SK-N-DZ (cell line): ENCODE measurements around the gene MRPL12.

Experiments
- DNase-seq: peaks from one replicate; pipeline ENCODE4 v3.0.0-alpha.2; 2015; ENCODE audit warnings: low spot score

The MRPL12 gene

DNA sequence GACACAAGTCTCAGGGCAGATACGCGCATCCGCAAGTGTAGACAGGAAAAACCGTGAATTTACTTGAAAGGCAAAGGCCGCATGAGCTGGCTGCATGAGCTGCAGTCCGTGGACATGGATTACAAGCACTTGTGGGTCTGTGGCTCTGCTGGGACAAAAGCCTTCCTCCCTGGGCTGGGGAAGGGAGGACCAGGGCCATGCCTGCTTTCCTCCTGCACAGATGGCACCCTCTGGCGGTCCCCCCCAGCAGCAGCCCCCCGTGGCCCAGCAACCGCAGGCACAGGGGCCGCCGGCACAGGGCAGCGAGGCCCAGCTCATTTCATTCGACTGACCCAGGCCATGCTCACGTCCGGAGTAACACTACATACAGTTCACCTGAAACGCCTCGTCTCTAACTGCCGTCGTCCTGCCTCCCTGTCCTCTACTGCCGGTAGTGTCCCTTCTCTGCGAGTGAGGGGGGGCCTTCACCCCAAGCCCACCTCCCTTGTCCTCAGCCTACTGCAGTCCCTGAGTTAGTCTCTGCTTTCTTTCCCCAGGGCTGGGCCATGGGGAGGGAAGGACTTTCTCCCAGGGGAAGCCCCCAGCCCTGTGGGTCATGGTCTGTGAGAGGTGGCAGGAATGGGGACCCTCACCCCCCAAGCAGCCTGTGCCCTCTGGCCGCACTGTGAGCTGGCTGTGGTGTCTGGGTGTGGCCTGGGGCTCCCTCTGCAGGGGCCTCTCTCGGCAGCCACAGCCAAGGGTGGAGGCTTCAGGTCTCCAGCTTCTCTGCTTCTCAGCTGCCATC lies 1.7 kb upstream of the MRPL12 start:
- DNase-seq = no peak

DNA sequence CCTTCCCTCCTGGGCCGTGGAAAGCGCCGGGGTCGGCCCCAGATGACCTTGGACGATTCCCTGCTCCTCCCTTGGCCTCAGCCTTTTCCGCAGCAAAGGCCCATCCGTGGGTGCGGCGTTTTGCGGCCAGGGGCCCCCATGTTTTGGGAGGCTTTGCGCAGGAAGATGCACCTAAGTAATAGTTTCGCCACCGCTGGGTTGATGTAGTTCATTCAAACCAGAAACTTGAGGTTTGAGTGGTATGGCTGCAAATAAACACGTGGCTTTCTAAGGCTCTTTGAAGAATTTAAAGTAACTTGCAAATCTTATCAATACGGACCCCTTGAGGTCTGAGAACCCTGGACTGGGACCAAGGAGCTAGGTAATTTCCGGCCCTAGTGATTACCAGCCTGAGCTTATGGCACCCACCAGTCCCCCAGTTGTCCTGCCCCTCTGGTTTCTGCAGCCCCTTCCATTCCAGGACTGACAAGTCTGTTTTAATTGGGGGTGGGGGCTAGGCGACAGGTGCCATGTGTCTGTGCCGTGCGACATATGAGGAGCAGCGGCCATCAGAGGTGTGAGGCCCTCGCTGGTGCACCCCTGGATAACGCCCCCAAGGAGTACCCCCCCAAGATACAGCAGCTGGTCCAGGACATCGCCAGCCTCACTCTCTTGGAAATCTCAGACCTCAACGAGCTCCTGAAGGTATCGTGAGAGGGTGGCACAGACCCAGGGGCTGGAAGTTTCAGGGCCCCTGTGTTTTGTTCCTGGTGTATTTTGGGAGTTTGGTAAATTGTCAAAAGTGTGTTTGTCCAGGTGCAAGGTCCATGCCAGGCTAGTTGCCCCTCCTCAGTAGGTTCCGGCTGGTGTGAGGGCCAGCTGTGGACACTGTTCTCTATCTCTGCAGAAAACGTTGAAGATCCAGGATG lies 834 bp downstream of the MRPL12 start:
- no peak for DNase-seq

DNA sequence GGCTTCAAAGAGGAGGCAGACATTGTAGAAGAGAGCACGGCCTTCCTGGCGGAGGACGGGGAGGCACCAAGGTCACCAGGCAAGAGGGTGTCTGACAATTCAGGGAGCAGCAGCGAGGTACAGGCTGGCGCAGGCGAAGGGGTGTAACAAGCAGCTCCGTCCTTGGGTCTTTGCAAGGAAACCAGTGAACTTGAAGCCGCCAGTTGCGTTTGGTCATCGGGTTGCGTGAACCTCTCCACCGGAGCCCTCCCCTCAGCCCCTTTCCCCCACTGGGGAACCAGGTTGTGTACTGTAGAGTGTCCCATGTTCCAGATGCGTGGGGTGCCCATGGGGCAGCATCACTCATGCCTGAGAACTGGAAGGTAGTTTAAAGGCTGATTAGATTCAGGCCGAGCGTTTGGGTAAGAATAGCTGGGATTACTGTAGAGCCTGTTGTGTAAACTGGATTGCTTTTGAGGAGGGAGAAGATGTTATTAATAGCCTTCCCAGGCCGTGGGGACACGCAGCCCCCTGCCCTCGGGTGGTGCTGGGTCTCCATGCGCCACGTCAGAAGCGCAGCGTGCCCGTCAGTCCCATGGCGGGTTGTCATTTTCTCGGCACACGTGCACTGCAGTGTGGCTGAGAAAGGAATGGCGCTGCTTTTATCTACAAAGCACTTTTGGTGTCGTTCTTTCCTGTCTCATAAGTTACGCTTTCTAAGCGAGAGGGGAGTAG lies 2.5 kb downstream of the MRPL12 start:
- DNase-seq = no peak

DNA sequence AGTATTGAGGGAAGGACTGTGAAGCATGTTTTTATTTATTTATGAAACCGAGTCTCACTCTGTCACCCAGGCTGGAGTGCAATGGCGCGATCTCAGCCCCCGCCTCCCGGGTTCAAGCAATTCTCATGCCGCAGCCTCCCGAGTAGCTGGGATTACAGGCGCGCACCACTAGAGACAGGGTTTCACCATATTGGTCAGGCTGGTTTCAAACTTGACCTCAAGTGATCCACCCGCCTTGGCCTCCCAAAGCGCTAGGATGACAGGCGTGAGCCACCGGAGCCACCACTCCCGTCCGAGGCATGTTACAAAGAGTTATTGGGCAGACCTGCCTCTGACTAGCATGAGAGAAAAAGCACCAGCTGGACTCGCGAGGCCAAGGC lies 3.1 kb downstream of the MRPL12 start:
- no peak for DNase-seq

DNA sequence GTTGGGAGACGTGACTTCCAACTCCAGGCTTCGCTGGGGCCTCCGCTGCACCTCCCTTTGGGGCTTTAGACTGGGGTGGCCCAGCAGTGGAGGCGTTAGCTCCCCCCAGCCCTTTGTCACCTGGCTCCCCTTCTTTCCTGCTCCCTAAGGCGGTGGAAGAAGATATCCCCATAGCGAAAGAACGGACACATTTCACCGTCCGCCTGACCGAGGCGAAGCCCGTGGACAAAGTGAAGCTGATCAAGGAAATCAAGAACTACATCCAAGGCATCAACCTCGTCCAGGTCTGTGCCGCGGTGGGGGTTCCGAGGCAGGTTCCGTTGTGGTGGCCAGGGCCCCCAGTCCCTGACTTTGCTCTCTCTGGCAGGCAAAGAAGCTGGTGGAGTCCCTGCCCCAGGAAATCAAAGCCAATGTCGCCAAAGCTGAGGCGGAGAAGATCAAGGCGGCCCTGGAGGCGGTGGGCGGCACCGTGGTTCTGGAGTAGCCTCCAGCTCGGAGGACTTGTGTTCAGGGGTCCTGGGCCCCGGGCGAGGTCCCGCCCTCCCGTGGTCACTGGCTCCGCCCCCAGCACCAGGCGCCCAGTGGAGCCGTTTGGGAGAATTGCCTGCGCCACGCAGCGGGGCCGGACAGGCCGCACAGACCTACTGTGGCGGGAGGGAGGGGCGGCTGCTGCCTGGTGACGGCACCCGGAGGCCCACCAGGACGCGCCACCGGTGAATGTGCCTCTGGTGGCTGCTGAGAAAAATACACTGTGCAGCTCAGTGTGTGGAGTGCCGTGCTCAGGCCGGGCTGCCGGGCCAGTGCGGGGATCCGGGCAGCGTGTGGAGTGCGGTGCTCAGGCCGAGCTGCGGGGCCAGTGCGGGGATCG lies 3.8 kb downstream of the MRPL12 start:
- no peak for DNase-seq

DNA sequence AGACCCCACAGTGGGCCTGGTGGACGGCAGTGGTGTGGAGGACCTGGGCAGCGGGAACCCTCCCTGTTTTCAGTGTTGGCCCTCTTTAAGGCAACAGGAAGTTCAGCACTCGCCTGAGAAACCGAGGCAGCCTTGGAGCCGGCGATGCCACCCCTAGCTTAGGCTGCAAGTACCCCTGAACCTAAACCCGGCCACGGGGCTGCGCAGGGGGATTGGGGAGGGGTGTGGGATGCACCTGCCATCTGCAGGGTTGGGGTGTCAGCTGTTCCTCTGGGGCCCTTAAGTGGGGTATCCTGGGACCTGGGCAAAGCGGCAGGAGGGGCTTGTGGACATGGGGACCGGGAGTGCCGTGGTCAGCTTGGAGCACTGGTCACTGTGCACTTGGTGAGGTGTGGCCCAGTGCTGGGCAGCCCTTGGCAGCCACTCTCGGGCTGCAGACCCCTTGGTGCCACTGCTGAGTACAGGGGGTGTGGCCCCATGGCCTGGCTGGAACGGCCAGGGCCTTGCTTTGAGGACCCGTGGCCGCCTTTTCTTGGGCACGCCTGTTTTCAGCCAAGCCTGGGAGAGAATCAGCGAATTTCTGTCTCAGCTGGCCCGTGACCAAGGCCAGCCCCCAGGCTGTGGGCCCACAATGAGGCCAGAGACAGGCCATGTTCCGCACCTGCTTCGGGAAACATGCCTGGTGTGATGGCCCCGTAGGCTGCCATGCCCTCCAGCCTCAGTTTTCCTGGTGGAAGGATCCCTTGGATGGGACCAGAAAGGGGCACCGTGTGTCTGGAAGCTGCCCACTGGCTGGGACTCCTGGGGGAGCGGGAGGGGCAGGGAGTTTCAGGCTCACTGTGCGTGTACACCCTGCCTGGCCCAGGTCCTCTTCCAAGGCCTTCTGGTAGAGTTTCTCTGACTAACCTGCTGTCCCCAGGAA lies 4.8 kb downstream of the MRPL12 start:
- no peak for DNase-seq

DNA sequence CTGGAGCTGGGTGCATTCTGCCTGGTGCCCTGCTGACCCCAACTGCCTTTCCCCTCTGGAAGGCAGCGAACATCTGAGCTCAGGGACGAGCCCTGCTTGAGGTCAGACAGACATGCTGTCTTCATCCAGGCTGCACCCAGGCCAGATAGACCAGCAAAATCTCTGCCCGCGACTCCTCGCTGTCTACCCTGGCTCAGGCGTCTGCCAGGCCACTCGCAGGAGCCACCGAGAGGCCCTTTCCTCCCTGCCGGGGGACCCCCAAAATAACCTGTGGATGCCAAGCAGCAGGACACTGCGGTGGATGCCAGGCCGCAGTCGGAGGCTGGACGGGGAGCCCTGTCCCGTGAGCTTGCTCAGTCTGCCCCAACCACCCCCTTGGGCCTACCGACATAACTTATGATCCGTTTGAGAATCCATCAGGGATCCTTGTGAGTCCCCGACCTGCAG lies 5.6 kb downstream of the MRPL12 start:
- no peak for DNase-seq

DNA sequence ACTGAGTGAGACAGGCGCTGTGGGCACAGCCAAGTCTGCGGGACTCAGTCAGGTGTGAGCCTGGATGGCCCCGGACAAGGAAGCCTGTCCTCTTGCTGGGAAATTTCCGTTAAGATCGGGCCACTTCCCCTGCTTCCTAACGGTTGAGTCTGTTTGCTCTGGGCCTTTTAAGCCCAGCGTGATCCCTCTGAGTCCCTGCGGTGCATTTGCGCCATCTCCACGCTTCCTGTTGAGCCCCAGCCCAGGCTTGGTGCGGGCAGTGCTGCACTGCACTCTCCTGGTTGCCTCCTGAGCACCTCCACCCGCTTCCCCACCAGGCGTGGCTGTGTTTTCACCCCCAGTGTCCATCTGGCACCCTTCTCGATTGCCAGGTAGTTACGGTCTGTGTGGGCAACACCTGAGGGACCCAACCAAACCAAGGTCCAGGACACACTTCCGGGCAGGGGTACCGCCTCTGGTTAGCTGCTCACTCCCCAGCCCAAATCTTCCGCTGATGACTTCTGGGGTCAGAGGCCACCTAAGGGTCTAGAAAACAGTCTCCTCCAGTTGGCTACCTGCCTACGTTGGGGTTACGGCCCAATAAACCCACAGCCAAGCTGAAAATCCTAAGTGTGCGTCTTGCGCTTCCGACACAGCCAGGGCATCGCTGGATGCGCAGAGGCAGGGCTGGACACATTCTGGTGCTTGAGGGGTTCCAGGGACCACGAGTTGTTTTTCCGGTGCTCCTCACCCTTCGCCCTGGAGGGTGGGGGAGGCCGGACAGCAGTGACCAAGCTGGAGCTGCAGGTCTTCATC lies 7.5 kb downstream of the MRPL12 start:
- no peak for DNase-seq

DNA sequence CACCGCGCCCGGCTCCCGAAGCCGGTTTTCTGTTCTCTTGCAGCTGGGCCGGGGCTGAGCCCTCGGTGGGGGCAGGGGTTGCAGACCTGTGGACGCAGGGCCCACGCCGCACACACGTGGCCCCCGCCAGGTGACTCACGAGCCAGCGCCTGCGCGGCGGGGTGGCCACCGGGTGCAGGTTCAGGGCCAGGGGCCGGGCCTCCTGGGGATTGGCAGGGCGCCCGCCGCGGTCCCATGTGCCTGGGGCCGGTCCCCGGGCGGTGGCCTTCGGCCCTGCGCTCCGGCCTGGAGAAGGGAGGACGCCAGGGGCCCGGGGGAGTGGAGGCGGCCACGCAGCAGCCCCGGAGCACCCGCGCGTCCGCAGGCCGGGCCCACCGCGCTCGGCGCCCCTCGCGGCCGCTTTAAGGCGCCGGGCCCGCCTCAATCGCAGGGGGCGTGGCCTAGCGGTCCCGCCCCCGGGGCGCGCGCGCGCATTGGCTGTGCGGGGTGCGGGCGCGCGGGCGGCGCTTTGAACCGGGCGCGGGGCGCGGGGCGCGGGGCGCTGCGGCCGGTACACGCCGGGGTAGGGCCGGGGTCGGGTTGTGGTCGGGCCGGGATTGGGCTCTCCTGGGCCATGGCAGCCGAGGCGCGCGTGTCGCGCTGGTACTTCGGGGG lies 8.8 kb downstream of the MRPL12 start, which contains the start of gene SLC25A10:
TSS of gene SLC25A10 (plus strand) at position 471 of the 654 bp plus-strand sequence. CDS start at position 614, 143 bp downstream.
- DNase-seq = peak; percentile 80

DNA sequence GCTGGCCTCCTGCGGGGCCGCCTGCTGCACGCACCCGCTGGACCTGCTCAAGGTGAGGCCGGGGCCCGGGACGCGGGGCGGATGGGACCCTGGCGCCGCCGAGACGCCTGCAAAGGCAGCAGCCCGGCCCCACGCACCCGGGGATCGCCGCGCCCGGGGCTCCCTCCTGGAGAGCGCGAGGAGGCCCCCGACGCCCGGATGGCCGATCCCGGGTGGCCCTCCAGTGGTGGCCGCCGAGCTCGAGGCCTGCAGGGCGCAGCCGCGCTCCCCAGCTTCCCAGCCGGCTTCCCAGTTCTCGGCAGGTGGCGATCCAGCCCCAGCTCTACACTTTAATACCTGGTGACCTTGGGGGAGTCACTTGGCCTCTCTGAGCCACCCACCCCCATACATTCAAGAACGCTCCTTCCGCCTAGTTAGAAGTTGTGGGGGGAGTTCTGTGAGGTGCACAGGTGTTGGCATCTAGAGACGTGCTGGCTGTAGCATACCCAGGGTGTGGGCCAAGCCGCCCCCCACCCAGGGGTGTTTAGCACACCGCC lies 9.4 kb downstream of the MRPL12 start:
- no peak for DNase-seq

DNA sequence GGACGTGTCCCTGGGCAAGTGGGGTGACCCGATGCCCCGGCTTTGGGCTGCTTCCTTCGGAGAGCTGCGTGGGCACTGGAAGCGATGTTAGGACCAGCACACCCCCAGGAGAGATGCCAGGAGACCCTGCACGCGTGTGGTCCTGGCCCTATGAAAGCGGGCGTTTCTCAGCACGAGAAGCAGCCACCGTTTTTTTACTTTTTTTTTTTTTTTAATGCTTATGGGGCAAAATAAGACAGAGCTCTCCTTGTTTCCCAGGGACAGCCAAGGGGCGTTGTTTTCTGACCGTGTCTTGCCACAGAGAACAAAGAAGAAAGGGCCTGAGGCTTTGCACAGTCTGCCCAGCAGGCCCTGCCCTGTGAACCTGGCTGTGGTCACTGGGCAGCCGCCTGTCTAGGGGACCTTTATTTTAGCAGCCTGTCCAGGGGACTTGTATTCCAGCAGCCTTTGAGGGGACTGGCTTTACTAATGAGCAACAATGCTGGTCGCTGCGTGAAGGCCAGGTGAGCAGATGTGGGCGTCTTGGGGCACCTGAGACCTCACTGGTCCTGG lies 9.9 kb downstream of the MRPL12 start:
- no peak for DNase-seq

DNA sequence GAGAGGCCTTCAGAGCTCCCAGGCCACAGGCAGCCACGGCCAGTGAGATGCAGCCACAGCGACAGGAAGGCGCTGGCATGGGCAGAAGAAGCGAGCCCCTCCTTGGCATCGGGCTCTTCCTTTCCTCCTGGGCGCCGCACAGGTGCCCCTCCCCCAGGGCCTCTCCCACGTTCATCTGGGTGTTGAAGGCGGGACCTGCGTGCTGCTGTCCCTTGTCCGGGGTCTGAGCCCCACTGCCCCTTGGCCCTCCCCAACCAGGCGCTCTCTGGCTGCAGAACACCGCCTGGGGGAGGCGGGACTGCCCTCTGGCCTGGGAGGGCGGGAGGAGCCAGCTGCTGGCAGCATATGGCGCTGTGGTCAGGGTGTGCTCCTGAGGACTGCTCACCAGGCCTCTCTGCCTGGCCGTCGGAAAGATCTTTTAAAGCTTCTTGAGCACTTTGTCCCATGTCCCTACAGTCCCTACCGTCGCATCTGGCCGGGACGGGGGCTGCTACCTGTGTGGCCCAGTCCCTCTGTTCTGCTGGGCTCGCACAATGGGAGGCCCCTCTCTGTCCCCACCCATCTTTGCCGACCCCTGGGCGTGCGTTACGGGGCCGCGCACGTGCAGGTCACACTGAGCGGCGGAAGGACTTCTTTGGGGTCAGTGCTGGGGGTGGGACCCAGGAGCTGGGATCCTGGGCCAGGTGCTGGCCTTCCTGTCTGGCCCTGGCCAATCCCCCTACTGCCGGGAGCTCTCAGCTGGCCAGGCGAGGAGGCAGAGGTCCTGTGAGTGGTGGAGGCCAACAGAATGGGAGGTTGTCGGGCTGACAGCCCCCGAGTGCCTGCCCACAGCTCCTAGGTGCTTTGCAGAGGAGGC lies 10.6 kb downstream of the MRPL12 start:
- peak; percentile 64 for DNase-seq

DNA sequence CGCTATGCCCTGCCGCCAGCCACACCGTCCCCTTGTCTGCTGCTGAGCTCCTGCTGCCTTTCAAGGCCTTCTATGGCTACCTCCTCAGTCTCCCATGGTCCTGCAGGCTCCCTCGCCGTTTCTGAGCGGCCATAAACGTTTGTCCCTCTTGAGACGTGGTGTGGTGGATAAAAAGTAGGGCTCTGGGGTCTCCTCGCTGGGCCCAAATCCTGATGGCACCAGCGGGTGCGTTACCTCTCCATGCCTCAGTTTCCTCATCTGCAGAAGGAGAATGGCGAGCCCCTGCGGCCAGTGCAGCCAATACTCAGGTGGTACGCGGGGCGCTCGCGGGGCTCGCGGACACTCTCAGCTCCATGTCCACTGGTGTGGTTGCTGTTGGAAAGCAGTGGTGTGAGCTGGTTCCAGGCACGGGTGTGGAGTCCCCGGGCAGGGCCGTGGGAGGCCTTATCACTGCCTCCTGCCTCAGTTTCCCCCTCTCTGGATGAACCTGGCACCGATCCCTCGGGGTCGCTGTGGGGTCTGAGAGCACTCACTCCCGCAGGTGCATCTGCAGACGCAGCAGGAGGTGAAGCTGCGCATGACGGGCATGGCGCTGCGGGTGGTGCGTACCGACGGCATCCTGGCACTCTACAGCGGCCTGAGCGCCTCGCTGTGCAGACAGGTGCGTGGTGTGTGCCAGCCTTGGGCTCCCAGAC lies 11.4 kb downstream of the MRPL12 start:
- no peak for DNase-seq

DNA sequence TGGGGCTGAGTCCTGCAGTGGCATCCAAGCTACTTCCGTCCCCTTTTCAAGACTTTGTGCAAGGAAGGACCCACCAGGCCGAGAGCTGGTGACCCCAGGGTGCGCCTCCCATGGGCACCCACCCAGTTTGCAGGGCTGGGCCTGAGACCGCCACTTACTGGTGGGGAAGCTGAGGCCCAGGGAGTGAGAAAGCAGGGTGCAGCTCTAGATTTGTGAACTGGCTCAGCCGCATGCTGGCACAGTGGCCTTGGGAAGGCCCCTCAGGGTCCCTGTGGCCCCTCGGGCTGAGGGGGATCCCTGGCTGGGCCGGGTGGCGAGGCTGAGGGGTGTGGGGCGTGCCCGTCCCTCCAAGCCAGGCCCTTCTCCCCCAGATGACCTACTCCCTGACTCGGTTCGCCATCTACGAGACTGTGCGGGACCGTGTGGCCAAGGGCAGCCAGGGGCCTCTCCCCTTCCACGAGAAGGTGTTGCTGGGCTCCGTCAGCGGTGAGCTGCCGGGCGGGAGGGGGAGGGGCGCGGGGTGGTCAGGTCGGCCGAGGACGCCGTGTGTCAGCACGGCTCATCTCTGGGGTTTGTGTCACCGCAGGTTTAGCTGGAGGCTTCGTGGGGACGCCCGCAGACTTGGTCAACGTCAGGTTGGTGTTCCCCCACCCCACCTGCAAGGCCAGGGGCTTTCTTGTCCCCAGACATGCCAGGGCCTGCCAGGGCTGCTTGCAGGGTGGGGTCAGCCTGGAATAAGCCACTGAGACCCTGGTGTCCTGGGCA lies 12.1 kb downstream of the MRPL12 start:
- DNase-seq = no peak

DNA sequence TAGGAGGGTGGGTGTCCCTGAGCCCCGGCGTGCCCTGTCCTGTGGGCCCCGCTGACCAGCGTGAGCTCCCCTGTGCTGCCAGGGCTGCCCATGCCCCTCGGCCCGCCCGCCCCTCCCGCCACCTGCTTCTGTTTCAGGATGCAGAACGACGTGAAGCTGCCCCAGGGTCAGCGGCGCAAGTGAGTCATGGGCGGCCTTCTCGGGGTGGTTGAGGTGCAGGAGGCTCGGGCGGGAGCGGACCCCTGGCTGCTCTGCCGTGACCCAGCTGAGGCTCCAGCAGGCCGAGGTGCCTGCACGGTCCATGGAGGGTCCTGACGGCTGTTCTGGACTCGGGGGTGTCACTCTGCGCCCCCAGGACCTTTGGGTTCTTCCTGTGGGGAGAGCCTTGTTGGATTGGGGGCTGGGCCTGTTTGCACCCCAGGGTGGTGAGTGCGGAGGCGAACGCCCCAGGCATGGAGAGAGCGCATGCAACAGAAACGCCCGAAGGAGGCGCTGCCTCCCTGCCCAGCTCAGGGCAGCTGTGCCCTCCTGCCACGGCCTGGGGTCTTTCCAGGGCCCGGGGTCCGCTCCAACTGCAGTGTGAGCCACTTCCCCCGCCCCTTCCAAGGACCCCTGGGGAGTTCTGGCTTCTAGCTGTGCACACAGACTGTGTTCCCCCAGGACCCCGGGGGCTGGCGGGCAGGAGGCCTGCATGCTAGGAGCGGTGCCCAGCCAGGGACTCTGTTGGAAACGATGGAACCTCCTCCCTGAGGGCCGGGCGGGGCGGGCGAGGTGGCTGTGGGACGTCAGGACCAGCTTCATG lies 12.9 kb downstream of the MRPL12 start:
- DNase-seq = no peak
